A172 (cell line): ENCODE results near the gene CENPP. TPM values are rescaled to one million over a fixed set of nuclear protein-coding genes. Genes with fewer than 3 reads are reported as not detected.
A peak's percentile ranks its signal among the peaks of the same experiment; 100 is the strongest.
"Not testable (repeated sequence)": the region's sequence is repeated elsewhere in the genome, so short reads cannot be mapped to it uniquely, and the experiment has no call there.

Experiments
- DNase-seq: peaks from one replicate; pipeline ENCODE4 v3.0.0-alpha.2; 2015; ENCODE audit warnings: low spot score
- total RNA-seq: library from RNA; depleted of rRNA; stranded (reverse); fragments of >200 nt; shearing (Covaris generic); gene quantifications from 2 replicates; pipeline ENCODE4 v1.2.3, GENCODE V29; 2014

CENPP gene
- total RNA-seq, 1 experiment from 2014 or later, result 11.6 TPM

- DNase-seq, result no peak
These were observed 53.3 kb downstream of the CENPP start for GRCh38 chr9:92378865-92379560.

- no peak for DNase-seq
These were observed 54.9 kb downstream of the CENPP start for GRCh38 chr9:92380603-92381002.

GRCh38 chr9:92381775-92382174, 56.0 kb downstream of the CENPP start:
- no peak for DNase-seq

GRCh38 chr9:92384375-92384774, 58.6 kb downstream of the CENPP start:
- DNase-seq, result peak; percentile 49

GRCh38 chr9:92385001-92385400, 59.2 kb downstream of the CENPP start:
- no peak for DNase-seq

- DNase-seq, result no peak
These were observed 59.7 kb downstream of the CENPP start for GRCh38 chr9:92385477-92385876.

GRCh38 chr9:92385953-92386352, 60.2 kb downstream of the CENPP start:
- peak; percentile 25 for DNase-seq

- DNase-seq, result peak; percentile 8
These were observed 66.9 kb downstream of the CENPP start for GRCh38 chr9:92392690-92393089.

GRCh38 chr9:92393686-92394085, 67.9 kb downstream of the CENPP start:
- no peak for DNase-seq

GRCh38 chr9:92395617-92396016, 69.9 kb downstream of the CENPP start:
- DNase-seq, result no peak

GRCh38 chr9:92397853-92398252, 72.1 kb downstream of the CENPP start:
- no peak for DNase-seq

- peak; percentile 15 for DNase-seq
These were observed 76.6 kb downstream of the CENPP start for GRCh38 chr9:92402360-92402759.

GRCh38 chr9:92402826-92403745, 77.3 kb downstream of the CENPP start:
- no peak for DNase-seq

- DNase-seq, result no peak
These were observed 78.5 kb downstream of the CENPP start, which contains the start of gene OGN for GRCh38 chr9:92404042-92404836. TSS of gene OGN (minus strand) at chr9:92404578. CDS start at chr9:92403407, 1,171 bp downstream.

GRCh38 chr9:92405818-92406217, 80.1 kb downstream of the CENPP start:
- DNase-seq, result no peak

- DNase-seq, result no peak
These were observed 80.7 kb downstream of the CENPP start for GRCh38 chr9:92406477-92406876.

- DNase-seq, result no peak
These were observed 82.1 kb downstream of the CENPP start for GRCh38 chr9:92407818-92408217.

- no peak for DNase-seq
These were observed 83.2 kb downstream of the CENPP start for GRCh38 chr9:92408747-92409478.

- DNase-seq, result not testable (repeated sequence)
These were observed 85.4 kb downstream of the CENPP start for GRCh38 chr9:92411157-92411556.

- no peak for DNase-seq
These were observed 88.8 kb downstream of the CENPP start for GRCh38 chr9:92414566-92414965.

- DNase-seq, result no peak
These were observed 97.0 kb downstream of the CENPP start for GRCh38 chr9:92422611-92423338.
